HepG2 (cell line): ENCODE data around the gene DACT2. TPM values are rescaled to one million over a fixed set of nuclear protein-coding genes. Genes with fewer than 3 reads are reported as not detected.

Experiments used
- ATAC-seq: fragments of 200-7000 bp; cut with Tn5 transposase; 3 replicates; pipeline ENCODE4 v1.9.1; 2020; ENCODE audit warnings: mild to moderate bottlenecking, moderate library complexity
- BruUV-seq: library from RNA; stranded (reverse); fragments of 400-500 nt; replicated peaks from 2 replicates; lab custom pipeline; 2021; lab: Mats Ljungman, UMichigan
- CTCF ChIA-PET: fragments of 300-600 bp; formaldehyde crosslinking; extraction: SDS; loops from one replicate; lab custom pipeline; 2021; ENCODE audit warnings: low total read pairs, inconsistent platforms, low intra/inter-chr PET ratio; lab: Yijun Ruan, JAX
- POLR2A ChIA-PET: fragments of 350-600 bp; sonication (Branson Sonifier 250); formaldehyde crosslinking; loops from one replicate; lab custom pipeline; 2020; ENCODE audit warnings: antibody characterized with exemption, inconsistent platforms; lab: Yijun Ruan, JAX
- DNase-seq: peaks from one replicate; pipeline ENCODE4 v3.0.0-alpha.2; 2015; ENCODE audit warnings: low spot score
- FAIRE-seq: peaks from 3 replicates; lab custom pipeline; 2011; peaks lifted over from hg19 to GRCh38; lab: Jason Lieb, UNC
- H2AFZ ChIP-seq: one replicate; pipeline ENCODE4 v1.6.1; 2011; ENCODE audit warnings: low read length, inconsistent platforms
- H3K27ac ChIP-seq: fragments of 300-600 bp; 3 replicates; pipeline ENCODE4 v1.8.0; 2011; ENCODE audit warnings: mixed run types, mild to moderate bottlenecking, mixed read lengths, low read length, inconsistent platforms; ENCODE audit not compliant: insufficient read depth; ENCODE audit errors: extremely low read length
- H3K27me3 ChIP-seq, 2 experiments: fragments of 200-600 bp in 1 of 2; 2 replicates in 1 of 2; 3 replicates in 1 of 2; pipeline versions ENCODE4 v1.6.0 to v1.8.0; 2011; ENCODE audit warnings: low read length in 2 of 2, mild to moderate bottlenecking in 2 of 2, moderate library complexity in 2 of 2, inconsistent platforms in 1 of 2; ENCODE audit not compliant: insufficient read depth in 2 of 2, control insufficient read depth in 1 of 2
- H3K36me3 ChIP-seq, 2 experiments: fragments of 200-600 bp in 1 of 2; replicated peaks in 1 of 2; 2 replicates in 1 of 2; 3 replicates in 1 of 2; pipeline versions ENCODE4 v1.5.1 to v1.8.0; 2011; ENCODE audit warnings: low read length in 2 of 2, inconsistent platforms in 1 of 2; ENCODE audit not compliant: insufficient read depth in 2 of 2, control insufficient read depth in 1 of 2
- H3K4me1 ChIP-seq: 2 replicates; pipeline ENCODE4 v1.5.1; 2012; ENCODE audit warnings: low read length, inconsistent platforms; ENCODE audit not compliant: insufficient read depth
- H3K4me2 ChIP-seq: 2 replicates; pipeline ENCODE4 v1.6.0; 2011; ENCODE audit warnings: low read depth, low read length, inconsistent platforms
- H3K4me3 ChIP-seq, 3 experiments: fragments of 200-600 bp in 1 of 3; sonication (generic), shearing (Covaris generic) in 1 of 3; replicated peaks in 1 of 3; 2 replicates each; pipeline ENCODE4 v1.5.1; 2011 to 2016; ENCODE audit warnings: low read length in 3 of 3, inconsistent platforms in 2 of 3, low read depth in 2 of 3, mild to moderate bottlenecking in 2 of 3, control low read depth in 1 of 3, mixed read lengths in 1 of 3; ENCODE audit not compliant: insufficient read depth in 1 of 3
- H3K79me2 ChIP-seq: one replicate; pipeline ENCODE4 v1.6.1; 2011; ENCODE audit warnings: low read length, inconsistent platforms; ENCODE audit not compliant: insufficient read depth
- H3K9ac ChIP-seq: 2 replicates; pipeline ENCODE4 v1.6.0; 2011; ENCODE audit warnings: mild to moderate bottlenecking, low read depth, low read length, inconsistent platforms; ENCODE audit not compliant: insufficient read depth
- H3K9me3 ChIP-seq: 2 replicates; pipeline ENCODE4 v1.5.1; 2012; ENCODE audit warnings: mild to moderate bottlenecking, low read length
- H4K20me1 ChIP-seq: 2 replicates; pipeline ENCODE4 v1.6.0; 2011; ENCODE audit warnings: inconsistent platforms, mild to moderate bottlenecking, low read length, moderate library complexity; ENCODE audit not compliant: insufficient read depth
- ARNTL ChIP-seq: sonication (generic); formaldehyde crosslinking; IDR thresholded peaks from 2 replicates; pipeline ENCODE4 v1.4.0; 2020; ENCODE audit warnings: mild to moderate bottlenecking, missing genetic modification reagents
- CBX2 ChIP-seq, 2 experiments: fragments of 200-600 bp in 1 of 2; sonication (generic); formaldehyde crosslinking in 1 of 2; IDR thresholded peaks; 2 replicates each; pipeline versions ENCODE4 v1.7.0 to v1.8.1; 2018 to 2022; ENCODE audit warnings: low read depth in 2 of 2, low read length in 1 of 2, mild to moderate bottlenecking in 1 of 2, missing genetic modification reagents in 1 of 2
- EZH2 ChIP-seq: conservative IDR thresholded peaks from 2 replicates; pipeline ENCODE4 v1.6.1; 2012; ENCODE audit warnings: mild to moderate bottlenecking, low read depth, low read length, moderate library complexity
- KLF6 ChIP-seq: IDR thresholded peaks from 2 replicates; pipeline ENCODE4 v1.8.0; 2016; ENCODE audit warnings: missing biosample characterization, missing genetic modification reagents
- PCBP1 ChIP-seq: fragments of 200-400 bp; formaldehyde crosslinking; IDR thresholded peaks from 2 replicates; pipeline ENCODE4 v1.6.1; 2017; ENCODE audit warnings: mild to moderate bottlenecking, low read depth, low read length, borderline replicate concordance
- THAP11 ChIP-seq: IDR thresholded peaks from 2 replicates; pipeline ENCODE4 v1.6.1; 2016; ENCODE audit warnings: missing biosample characterization, missing genetic modification reagents
- ZNF75D ChIP-seq: sonication (generic); formaldehyde crosslinking; IDR thresholded peaks from 2 replicates; pipeline ENCODE4 v1.8.1; 2023; ENCODE audit warnings: missing genetic modification reagents, mild to moderate bottlenecking, borderline replicate concordance
- WGBS: methylation state at CpG from one replicate; pipeline ENCODE4 v1.1.6; 2017; ENCODE audit warnings: low lambda C conversion rate; 5-methylcytosine and 5-hydroxymethylcytosine counted together
- in situ Hi-C: cut with HindIII; loops from 2 replicates; pipeline ENCODE4 v1.10.0; 2017; ENCODE audit warnings: low pct_unique_long_range_greater_than_20kb; ENCODE audit not compliant: extremely low pct_ligation_motif_present
- intact Hi-C: fragments of 100-400 bp; cut with micrococcal nuclease; formaldehyde crosslinking; loops from one replicate; pipeline ENCODE4 v1.10.0; 2022; ENCODE audit not compliant: unreplicated experiment
- polyA plus RNA-seq, 8 experiments: library from polyadenylated mRNA; depleted of rRNA in 3 of 8; stranded (reverse) in 7 of 8; unstranded in 1 of 8; fragments of >200 nt; fragmentation: Illumina TruSeq in 4 of 8; extraction: Trizol in 4 of 8; gene quantifications; 2 replicates each; pipeline versions ENCODE4 v1.2.1 to v1.2.3, GENCODE V29; 2011 to 2016; ENCODE audit warnings: low read depth in 4 of 8, missing spikeins in 1 of 8, mixed read lengths in 1 of 8; ENCODE audit not compliant: insufficient read depth in 1 of 8
- total RNA-seq, 5 experiments: library from RNA; depleted of rRNA; stranded (reverse); fragments of >200 nt; fragmentation: Illumina TruSeq; extraction: Trizol; gene quantifications; 2 replicates each; pipeline ENCODE4 v1.2.3, GENCODE V29; 2016; ENCODE audit warnings: low read depth in 1 of 5
- TF ChIP-seq, protein P1 (sequence below): sonication (generic); formaldehyde crosslinking; IDR thresholded peaks from 2 replicates; pipeline ENCODE4 v1.5.0; 2020; ENCODE audit warnings: missing genetic modification reagents
- TF ChIP-seq, protein P2 (sequence below): sonication (generic); formaldehyde crosslinking; IDR thresholded peaks from 2 replicates; pipeline ENCODE4 v1.4.0; 2020; ENCODE audit warnings: missing genetic modification reagents
- TF ChIP-seq, protein P3 (sequence below): IDR thresholded peaks from 2 replicates; pipeline ENCODE4 v1.6.1; 2016; ENCODE audit warnings: missing compliant biosample characterization, missing genetic modification reagents, borderline replicate concordance
- TF ChIP-seq, protein P4 (sequence below): sonication (generic); formaldehyde crosslinking; IDR thresholded peaks from 2 replicates; pipeline ENCODE4 v1.4.0; 2020; ENCODE audit warnings: missing genetic modification reagents, borderline replicate concordance

DACT2 gene
- total and polyA plus RNA-seq, 2 of the 13 experiments (the other 11 are each of a cell fraction or from before 2014, with no cell fraction given): 0.15 TPM; not detected in 1

DNA sequence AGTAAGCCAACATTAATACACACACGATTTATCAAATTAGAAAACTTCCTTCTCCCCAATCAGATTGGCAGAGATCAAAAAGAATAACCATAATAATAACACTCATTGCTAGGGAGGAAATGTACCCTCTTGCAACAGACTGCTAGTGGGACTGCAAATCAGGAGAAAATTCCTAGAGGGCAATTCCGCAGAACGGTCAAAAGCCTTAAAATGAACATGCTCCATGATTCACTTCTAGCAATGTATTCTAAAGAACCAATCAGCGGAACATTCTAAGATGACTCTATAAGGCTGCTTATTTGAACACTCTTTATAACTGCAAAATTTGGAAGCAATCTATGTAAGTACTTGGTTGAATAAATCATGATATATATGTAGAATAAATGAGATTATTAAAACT is 8.5 kb upstream of the DACT2 start:
- POLR2A ChIA-PET: interaction anchor here (1.0 kb wide), 1 partner anchor 54 kb away, joined by 4 read pairs; no protein-coding TSS in a partner anchor
- CTCF ChIA-PET: no interaction called here
- Histone ChIP-seq H3K4me1 (peaks cover 67% of the 10 kb centered on the region), H3K27ac (peak overlapping the region; percentile 94), H3K79me2 (no peaks in the 10 kb centered on the region), H3K4me3 (no peak overlapping the region), H3K4me2 (no peak overlapping the region), H3K36me3 (no peaks in the 10 kb centered on the region), H3K9me3 (peaks cover 5% of the 10 kb centered on the region; the same call in 1 of the 2 replicates), H3K9ac (no peak overlapping the region), H2AFZ (no peak overlapping the region), H3K27me3 (no peaks in the 10 kb centered on the region), H4K20me1 (no peaks in the 10 kb centered on the region)
- DNase-seq: no peak
- intact Hi-C loops (no loop called here), in situ Hi-C loops (no loop called here)
- 92% methylated on average over 4 of the region's 4 CpGs for WGBS
- ATAC-seq: no peak
- FAIRE-seq: no peak
- BruUV-seq: no TSS peak
- TF ChIP-seq, protein P1, sequence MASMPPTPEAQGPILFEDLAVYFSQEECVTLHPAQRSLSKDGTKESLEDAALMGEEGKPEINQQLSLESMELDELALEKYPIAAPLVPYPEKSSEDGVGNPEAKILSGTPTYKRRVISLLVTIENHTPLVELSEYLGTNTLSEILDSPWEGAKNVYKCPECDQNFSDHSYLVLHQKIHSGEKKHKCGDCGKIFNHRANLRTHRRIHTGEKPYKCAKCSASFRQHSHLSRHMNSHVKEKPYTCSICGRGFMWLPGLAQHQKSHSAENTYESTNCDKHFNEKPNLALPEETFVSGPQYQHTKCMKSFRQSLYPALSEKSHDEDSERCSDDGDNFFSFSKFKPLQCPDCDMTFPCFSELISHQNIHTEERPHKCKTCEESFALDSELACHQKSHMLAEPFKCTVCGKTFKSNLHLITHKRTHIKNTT (CRISPR knock-in tag): no peak
- TF ChIP-seq ZNF75D (CRISPR knock-in tag) (no peak), THAP11 (CRISPR knock-in tag) (no peak), KLF6 (CRISPR knock-in tag) (no peak)

DNA sequence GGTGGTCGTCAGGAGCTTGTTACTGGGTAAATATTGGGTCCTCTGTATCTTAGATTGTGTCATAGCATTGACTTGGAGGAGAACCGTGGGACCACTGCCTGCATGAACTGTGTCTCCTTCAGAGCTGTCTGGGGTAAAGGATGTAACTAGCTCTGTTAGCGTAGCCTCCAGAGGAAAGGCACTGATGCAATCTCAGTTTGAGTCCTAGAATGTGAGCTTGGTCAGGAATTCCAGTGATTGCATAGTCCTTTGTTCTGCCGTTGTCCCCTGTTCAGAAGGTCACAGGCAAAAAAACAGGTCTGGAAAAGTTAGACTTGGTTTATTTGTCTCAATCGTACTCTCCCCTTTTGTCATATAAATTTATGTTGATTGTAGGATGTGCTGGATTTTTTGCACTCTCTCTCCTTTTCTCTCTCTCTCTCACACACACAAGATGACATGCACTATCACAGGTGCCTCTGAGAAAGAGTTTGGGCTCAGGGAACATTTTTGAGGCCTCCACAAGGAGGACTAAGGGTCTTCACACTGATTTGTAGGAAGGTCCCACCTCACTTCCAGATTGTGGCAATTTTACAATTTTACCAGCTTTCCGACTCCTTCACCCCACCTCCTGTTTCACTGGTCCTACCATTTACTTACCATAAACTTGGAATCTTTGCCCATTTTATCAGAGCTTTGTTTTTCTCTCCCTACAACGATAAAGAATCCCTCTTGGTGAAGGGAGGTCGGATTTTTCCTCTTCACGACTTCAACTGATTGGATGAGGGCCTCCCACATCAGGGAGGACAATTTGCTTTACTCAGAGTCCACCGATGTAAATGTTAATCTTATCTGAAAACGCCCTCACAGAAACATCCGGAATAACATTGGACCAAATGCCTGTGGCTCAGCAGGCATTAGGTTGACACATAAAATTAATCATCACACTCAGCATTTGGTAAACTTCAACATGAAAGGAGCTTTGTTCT is 7.0 kb upstream of the DACT2 start:
- intact Hi-C loops: loop anchor here (1.0 to 2.0 kb wide), 2 partner anchors 25 to 64 kb away; no protein-coding TSS in a partner anchor
- H3K4me2 ChIP-seq: peak overlapping the region; percentile 77
- H3K4me3 ChIP-seq: peak overlapping the region; percentile 22 to 51 (median 30); a peak in 4 of 6 replicates
- FAIRE-seq: peak; percentile 99
- H3K9ac ChIP-seq: peak overlapping the region; percentile 77
- H3K9me3 ChIP-seq: peaks cover 5% of the 10 kb centered on the region; the same call in 1 of the 2 replicates
- no peaks in the 10 kb centered on the region for H4K20me1 ChIP-seq
- H3K27ac ChIP-seq: peak overlapping the region; percentile 94
- H3K79me2 ChIP-seq: no peaks in the 10 kb centered on the region
- 1% methylated on average over 12 of the region's 12 CpGs for WGBS
- no peaks in the 10 kb centered on the region for H3K36me3 ChIP-seq
- in situ Hi-C loops: no loop called here
- ChIA-PET CTCF (no interaction called here), POLR2A (interaction anchor here (0.6 to 3.3 kb wide), 12 partner anchors 8 to 130 kb away, joined by 3 to 42 read pairs (median 4); no protein-coding TSS in a partner anchor)
- no peaks in the 10 kb centered on the region for H3K27me3 ChIP-seq
- TSS peak; percentile 87 for BruUV-seq
- peaks cover 74% of the 10 kb centered on the region for H3K4me1 ChIP-seq
- DNase-seq: peak; percentile 99
- no peak overlapping the region for H2AFZ ChIP-seq
- ATAC-seq: peak; percentile 99
- TF ChIP-seq ARNTL (no peak), CBX2 (IDR thresholded peaks at IDR 0.05; ENCODE audit: low read depth, low read length) (no peak), CBX2 (CRISPR knock-in tag; IDR thresholded peaks at IDR 0.05; ENCODE audit: low read depth) (no peak; the same call in 1 of the 2 replicates), EZH2 (no peak), PCBP1 (no peak)
- TF ChIP-seq, protein P2, sequence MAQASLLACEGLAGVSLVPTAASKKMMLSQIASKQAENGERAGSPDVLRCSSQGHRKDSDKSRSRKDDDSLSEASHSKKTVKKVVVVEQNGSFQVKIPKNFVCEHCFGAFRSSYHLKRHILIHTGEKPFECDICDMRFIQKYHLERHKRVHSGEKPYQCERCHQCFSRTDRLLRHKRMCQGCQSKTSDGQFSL: no peak
- TF ChIP-seq, protein P3, sequence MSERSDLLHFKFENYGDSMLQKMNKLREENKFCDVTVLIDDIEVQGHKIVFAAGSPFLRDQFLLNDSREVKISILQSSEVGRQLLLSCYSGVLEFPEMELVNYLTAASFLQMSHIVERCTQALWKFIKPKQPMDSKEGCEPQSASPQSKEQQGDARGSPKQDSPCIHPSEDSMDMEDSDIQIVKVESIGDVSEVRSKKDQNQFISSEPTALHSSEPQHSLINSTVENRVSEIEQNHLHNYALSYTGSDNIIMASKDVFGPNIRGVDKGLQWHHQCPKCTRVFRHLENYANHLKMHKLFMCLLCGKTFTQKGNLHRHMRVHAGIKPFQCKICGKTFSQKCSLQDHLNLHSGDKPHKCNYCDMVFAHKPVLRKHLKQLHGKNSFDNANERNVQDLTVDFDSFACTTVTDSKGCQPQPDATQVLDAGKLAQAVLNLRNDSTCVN (CRISPR knock-in tag): peak; percentile 97
- TF ChIP-seq, protein P4, sequence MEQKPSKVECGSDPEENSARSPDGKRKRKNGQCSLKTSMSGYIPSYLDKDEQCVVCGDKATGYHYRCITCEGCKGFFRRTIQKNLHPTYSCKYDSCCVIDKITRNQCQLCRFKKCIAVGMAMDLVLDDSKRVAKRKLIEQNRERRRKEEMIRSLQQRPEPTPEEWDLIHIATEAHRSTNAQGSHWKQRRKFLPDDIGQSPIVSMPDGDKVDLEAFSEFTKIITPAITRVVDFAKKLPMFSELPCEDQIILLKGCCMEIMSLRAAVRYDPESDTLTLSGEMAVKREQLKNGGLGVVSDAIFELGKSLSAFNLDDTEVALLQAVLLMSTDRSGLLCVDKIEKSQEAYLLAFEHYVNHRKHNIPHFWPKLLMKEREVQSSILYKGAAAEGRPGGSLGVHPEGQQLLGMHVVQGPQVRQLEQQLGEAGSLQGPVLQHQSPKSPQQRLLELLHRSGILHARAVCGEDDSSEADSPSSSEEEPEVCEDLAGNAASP: peak; percentile 96
